Measurements from ENCODE around the gene BDH2.

GRCh38 chr4:103098341-103098740 is 1.3 kb downstream of the BDH2 start:
- no peak for TF ChIP-seq CTCF (IDR thresholded peaks at IDR 0.05)
- no peak for TF ChIP-seq ZFX (IDR thresholded peaks at IDR 0.05; ENCODE audit: borderline replicate concordance)
